Measurements from ENCODE around the gene EPB41L1. TPM values are rescaled to one million over a fixed set of nuclear protein-coding genes. Genes with fewer than 3 reads are reported as not detected.

The EPB41L1 gene
- total and polyA plus RNA-seq, 2 experiments from 2014 or later = 24.1 to 48.7 TPM

DNA sequence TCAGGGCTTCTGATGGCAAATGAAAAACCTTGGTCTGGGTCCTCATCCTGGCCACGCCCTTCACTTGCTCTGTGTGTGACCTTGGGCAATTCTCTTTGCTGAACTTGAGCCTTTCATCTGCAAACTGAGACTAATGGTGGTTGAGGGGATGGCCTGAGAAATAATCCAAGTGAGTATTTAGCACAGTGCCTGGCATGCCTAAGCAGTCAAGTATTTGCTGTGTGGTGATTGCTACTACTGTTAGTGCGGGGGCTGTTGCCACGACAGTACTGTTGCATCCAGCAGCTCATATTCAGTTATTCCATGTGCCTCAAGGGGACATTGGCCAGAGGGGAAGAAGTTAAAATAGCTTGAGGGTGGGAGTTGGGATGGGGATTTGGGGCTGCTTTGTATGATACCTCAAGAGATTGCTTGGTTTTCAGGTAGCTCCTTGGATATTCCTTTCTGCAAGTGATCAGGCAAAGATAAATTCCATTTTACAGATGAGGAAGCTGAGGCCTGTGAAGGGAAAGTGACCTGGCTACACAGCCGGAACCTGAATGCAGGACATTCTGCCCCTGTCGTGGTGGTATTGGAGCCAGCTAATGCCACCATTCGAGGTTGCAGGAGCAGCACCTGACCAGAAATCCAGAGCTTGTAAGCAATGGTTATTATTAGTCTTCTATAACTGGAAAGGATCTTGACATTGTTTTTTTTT is 45.1 kb upstream of the EPB41L1 start (continued):
- TF ChIP-seq, protein P1, sequence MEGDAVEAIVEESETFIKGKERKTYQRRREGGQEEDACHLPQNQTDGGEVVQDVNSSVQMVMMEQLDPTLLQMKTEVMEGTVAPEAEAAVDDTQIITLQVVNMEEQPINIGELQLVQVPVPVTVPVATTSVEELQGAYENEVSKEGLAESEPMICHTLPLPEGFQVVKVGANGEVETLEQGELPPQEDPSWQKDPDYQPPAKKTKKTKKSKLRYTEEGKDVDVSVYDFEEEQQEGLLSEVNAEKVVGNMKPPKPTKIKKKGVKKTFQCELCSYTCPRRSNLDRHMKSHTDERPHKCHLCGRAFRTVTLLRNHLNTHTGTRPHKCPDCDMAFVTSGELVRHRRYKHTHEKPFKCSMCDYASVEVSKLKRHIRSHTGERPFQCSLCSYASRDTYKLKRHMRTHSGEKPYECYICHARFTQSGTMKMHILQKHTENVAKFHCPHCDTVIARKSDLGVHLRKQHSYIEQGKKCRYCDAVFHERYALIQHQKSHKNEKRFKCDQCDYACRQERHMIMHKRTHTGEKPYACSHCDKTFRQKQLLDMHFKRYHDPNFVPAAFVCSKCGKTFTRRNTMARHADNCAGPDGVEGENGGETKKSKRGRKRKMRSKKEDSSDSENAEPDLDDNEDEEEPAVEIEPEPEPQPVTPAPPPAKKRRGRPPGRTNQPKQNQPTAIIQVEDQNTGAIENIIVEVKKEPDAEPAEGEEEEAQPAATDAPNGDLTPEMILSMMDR (conservative IDR thresholded peaks at IDR 0.05; ENCODE audit: low read depth in 2 of 2) = no peak
- TF ChIP-seq, protein P2, sequence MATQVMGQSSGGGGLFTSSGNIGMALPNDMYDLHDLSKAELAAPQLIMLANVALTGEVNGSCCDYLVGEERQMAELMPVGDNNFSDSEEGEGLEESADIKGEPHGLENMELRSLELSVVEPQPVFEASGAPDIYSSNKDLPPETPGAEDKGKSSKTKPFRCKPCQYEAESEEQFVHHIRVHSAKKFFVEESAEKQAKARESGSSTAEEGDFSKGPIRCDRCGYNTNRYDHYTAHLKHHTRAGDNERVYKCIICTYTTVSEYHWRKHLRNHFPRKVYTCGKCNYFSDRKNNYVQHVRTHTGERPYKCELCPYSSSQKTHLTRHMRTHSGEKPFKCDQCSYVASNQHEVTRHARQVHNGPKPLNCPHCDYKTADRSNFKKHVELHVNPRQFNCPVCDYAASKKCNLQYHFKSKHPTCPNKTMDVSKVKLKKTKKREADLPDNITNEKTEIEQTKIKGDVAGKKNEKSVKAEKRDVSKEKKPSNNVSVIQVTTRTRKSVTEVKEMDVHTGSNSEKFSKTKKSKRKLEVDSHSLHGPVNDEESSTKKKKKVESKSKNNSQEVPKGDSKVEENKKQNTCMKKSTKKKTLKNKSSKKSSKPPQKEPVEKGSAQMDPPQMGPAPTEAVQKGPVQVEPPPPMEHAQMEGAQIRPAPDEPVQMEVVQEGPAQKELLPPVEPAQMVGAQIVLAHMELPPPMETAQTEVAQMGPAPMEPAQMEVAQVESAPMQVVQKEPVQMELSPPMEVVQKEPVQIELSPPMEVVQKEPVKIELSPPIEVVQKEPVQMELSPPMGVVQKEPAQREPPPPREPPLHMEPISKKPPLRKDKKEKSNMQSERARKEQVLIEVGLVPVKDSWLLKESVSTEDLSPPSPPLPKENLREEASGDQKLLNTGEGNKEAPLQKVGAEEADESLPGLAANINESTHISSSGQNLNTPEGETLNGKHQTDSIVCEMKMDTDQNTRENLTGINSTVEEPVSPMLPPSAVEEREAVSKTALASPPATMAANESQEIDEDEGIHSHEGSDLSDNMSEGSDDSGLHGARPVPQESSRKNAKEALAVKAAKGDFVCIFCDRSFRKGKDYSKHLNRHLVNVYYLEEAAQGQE (IDR thresholded peaks at IDR 0.05; ENCODE audit: unreplicated experiment) = no peak

DNA sequence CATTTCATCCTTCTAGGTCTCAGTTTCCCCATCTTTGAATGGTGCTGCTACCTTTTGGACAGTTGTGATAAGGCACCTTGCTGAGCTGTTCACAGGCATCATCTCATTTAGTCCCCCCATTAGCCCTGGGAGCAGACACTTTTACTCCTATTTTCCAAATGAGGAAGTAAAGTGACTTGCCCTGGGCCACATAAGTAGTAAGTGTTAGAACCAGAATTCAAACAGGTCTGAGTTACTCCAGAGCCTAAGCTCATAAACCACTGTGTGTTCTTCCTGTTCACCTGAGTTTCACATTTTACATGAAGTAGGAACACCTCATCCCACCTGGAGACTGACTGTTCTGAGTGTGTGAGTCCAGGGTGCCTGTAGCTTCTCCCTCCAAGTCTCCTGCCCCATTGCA is 43.5 kb upstream of the EPB41L1 start:
- Histone ChIP-seq H3K27ac (ENCODE audit: low read depth) (no peak overlapping the region), H3K9me2 (ENCODE audit: insufficient read depth) (no peaks in the 10 kb centered on the region), H3K4me2 (no peak overlapping the region), H3K79me2 (replicated peaks; ENCODE audit: insufficient read depth) (no peaks in the 10 kb centered on the region), H3K27me3 (ENCODE audit: insufficient read depth) (no peaks in the 10 kb centered on the region), H3K36me3 (ENCODE audit: insufficient read depth) (no peaks in the 10 kb centered on the region), H3K4me1 (ENCODE audit: insufficient read depth) (peaks cover 15% of the 10 kb centered on the region), H2AFZ (no peak overlapping the region), H3F3A (replicated peaks; ENCODE audit: low read depth) (no peaks in the 10 kb centered on the region), H3K4me3 (no peak overlapping the region), H4K20me1 (replicated peaks; ENCODE audit: insufficient read depth) (no peaks in the 10 kb centered on the region)
- Mint-ChIP-seq H3K27ac (no peak overlapping the region), H3K9me3 (no peaks in the 10 kb centered on the region), H3K4me1 (peaks cover 36% of the 10 kb centered on the region), H3K27me3 (ENCODE audit: insufficient read depth, low read depth, poor library complexity) (peaks cover 15% of the 10 kb centered on the region), H3K36me3 (ENCODE audit: low read depth) (no peaks in the 10 kb centered on the region), H3K4me3 (no peak overlapping the region)
- no peak for ATAC-seq
- DNase-seq (ENCODE audit: low spot score) = no peak
- no peak for TF ChIP-seq ZNF114 (CRISPR knock-in tag; IDR thresholded peaks at IDR 0.05)
- TF ChIP-seq POLR2AphosphoS5 (IDR thresholded peaks at IDR 0.05; ENCODE audit: low read depth) = no peak
- no peak for TF ChIP-seq EZH2 (IDR thresholded peaks at IDR 0.05; ENCODE audit: low read depth, unreplicated experiment)
- TF ChIP-seq, protein P2 (IDR thresholded peaks at IDR 0.05; ENCODE audit: unreplicated experiment) = no peak
- no peak for TF ChIP-seq ZNF331 (CRISPR knock-in tag; IDR thresholded peaks at IDR 0.05; ENCODE audit: low read depth)
- no peak for TF ChIP-seq STAT1 (IDR thresholded peaks at IDR 0.05; ENCODE audit: unreplicated experiment)
- TF ChIP-seq JUNB (IDR thresholded peaks at IDR 0.05; ENCODE audit: unreplicated experiment) = no peak
- no peak for TF ChIP-seq EZH2phosphoT487 (IDR thresholded peaks at IDR 0.05; ENCODE audit: unreplicated experiment)
